ENCODE data around the gene ARHGEF7.

GRCh38 chr13:111171112-111171511, 56.0 kb downstream of the ARHGEF7 start:
- no peak for TF ChIP-seq CTCF (IDR thresholded peaks at IDR 0.05; ENCODE audit: poor library complexity)
- no peak for TF ChIP-seq EZH2 (IDR thresholded peaks at IDR 0.05; ENCODE audit: borderline replicate concordance)
- TF ChIP-seq EZH2phosphoT487 (IDR thresholded peaks at IDR 0.05; ENCODE audit: low read depth, severe bottlenecking, unreplicated experiment) = no peak
